ENCODE data around the gene MYO3B.

The MYO3B gene

DNA sequence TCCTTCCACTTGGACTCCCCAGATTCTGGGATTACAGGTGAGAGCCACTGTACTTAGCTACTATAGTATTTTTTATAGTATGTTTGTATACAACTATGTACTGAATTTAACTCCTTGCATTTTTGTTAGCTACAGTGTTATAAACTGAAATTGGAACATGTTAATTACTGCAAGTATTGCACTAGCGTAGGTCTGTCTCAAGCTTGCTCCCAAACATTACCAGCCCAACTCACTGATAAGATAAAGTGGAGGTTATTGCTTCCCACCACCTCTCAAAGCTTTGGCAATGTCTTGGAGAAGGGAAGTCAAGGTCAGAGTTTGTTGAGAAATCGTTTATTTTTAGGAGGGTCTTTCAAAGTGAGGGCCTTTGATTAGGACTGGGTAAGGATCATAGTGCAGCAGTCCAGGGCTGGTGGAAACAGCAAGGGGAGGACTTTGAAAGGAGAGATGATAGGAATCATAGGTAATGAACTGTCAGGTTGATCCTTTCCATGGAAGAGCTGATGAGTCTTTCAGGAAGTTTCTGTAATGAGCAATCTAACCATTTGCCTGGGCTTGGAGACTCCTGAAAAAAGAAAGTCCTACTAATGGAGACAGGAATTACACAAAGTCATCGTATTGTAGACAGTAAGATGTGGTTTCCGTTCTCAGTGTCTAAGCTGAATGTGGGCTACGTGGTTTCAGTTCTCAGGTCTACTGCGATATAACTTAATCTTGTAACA is 257.1 kb downstream of the MYO3B start:
- no peak for DNase-seq (ENCODE audit: low spot score)
- TF ChIP-seq, protein P1, sequence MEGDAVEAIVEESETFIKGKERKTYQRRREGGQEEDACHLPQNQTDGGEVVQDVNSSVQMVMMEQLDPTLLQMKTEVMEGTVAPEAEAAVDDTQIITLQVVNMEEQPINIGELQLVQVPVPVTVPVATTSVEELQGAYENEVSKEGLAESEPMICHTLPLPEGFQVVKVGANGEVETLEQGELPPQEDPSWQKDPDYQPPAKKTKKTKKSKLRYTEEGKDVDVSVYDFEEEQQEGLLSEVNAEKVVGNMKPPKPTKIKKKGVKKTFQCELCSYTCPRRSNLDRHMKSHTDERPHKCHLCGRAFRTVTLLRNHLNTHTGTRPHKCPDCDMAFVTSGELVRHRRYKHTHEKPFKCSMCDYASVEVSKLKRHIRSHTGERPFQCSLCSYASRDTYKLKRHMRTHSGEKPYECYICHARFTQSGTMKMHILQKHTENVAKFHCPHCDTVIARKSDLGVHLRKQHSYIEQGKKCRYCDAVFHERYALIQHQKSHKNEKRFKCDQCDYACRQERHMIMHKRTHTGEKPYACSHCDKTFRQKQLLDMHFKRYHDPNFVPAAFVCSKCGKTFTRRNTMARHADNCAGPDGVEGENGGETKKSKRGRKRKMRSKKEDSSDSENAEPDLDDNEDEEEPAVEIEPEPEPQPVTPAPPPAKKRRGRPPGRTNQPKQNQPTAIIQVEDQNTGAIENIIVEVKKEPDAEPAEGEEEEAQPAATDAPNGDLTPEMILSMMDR (conservative IDR thresholded peaks at IDR 0.05; ENCODE audit: low read depth): no peak
- H3K27ac ChIP-seq: no peak overlapping the region
- ChIA-PET POLR2A (ENCODE audit: low non-redundant PET) (no interaction called here), CTCF (no interaction called here)

DNA sequence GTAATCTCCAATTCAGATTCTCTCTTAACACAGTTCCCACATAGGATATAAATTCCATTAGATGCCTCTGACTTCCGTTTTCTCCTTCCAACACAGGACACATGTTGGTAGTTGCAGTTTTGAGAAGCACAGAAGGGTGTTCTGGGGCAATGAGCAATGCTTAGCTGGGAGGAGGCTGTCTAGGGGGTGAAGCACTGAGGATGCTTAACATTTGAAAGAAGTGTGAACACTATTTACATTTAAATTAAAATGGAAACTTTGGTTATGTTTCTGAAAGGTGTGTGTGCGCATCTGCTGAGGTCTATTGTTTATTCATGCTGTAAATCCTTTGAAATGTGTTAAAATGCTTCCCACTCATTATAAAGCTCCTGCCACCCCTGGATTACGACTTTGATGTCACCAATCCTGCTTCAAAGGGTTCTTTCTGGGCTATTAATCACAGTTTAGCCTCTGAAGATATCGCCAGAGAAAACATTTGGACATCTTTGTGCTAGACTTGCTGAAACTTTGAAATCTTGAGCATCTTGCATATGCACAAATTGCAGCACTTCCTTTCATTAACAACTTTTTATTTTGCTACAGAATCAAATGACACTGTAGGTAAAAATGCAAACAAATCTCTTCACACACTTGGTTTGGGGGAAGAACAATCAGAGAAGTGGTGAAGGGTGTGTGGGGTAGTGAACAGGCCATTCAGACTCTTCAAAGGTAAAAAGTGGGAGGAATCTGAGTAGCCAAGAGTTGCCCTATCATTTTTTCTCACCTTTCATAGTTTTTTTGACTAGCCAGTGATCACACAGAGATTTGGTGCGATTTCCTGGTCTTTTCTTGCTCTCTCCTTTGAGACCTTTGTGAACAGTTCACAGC is 258.4 kb downstream of the MYO3B start:
- ChIA-PET POLR2A (ENCODE audit: low non-redundant PET) (no interaction called here), CTCF (no interaction called here)
- H3K27ac ChIP-seq: no peak overlapping the region
- TF ChIP-seq, protein P1 (conservative IDR thresholded peaks at IDR 0.05; ENCODE audit: low read depth): no peak
- no peak for DNase-seq (ENCODE audit: low spot score)

DNA sequence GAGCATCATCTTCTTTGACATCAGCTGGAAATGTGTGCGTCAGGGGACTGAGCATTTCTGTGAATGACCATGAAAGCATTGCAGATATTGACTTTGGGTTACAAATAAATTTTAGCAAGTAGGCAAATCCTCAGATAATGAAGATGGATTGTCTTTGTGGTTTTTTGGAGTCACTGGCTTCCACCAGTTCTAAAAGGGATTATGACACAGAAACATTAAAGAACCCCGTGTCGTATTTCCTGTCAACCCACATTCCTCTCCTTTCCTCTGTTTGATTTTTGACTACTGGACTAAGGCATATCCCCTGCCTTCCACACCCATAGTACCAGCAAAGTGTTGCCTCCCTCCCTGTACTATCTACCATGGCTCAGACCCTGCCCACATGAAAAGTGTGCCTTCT is 268.1 kb downstream of the MYO3B start:
- CTCF ChIA-PET: no interaction called here
- POLR2A ChIA-PET (ENCODE audit: low non-redundant PET): no interaction called here
- peak; percentile 15 for DNase-seq (ENCODE audit: low spot score)
- TF ChIP-seq, protein P1 (conservative IDR thresholded peaks at IDR 0.05; ENCODE audit: low read depth): no peak
- H3K27ac ChIP-seq: no peak overlapping the region

DNA sequence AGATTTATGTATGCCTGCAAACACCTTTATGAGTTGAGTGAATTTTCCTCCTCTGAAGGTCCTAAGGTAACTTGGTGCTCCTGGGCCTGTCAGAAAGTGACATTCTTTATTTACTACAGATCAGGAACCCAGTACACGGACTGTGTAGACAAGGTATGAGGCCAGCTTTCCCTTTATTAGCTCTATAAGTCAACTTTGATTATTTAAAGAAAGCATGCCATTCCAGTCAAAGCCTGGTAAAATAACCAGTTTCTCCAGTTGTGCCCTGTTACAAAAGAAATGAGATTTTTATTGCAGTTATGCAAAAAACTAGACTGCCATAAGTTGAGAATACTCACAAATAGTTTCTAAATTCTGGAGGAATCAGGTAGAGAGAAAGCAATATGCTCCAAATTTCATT is 271.1 kb downstream of the MYO3B start:
- DNase-seq (ENCODE audit: low spot score): no peak
- CTCF ChIA-PET: no interaction called here
- TF ChIP-seq, protein P1 (conservative IDR thresholded peaks at IDR 0.05; ENCODE audit: low read depth): no peak
- POLR2A ChIA-PET (ENCODE audit: low non-redundant PET): no interaction called here
- H3K27ac ChIP-seq: no peak overlapping the region

DNA sequence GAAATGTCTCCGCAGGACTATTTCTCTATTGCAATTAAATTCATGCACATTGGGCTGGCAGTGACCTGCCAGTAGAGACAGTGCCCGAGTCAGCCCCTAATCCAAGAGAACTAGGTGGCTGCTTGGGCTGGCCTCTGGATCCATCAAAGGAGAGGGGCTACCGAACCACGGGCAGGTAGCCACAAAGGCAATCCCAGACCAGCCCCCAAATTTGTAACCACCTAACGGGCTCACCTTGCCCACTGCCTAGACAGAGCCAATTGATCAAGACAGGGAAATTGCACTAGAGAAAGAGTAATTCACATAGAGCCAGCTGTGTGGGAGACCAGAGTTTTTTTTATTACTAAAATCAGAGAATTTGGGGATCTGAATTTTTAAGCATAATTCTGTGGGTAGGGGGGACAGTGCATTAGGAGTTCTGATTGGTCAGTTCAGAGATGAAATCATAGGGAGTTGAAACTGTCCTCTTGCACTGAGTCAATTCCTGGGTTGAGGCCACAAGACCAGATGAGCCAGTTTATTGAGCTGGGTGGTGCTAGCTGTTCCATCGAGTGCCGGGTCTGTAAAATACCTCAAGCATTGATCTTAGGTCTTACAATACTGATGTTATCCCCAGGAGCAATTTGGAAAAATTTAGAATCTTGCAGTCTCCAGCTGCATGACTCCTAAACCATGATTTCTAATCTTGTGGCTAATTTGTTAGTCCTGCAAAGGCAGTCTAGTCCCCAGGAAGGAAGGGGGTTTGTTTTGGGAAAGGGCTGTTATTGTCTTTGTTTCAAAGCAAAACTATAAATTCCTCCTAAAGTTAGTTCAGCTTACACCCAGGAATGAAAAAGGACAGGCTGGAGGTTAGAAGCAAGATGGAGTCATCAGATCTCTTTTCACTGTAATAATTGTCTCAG is 276.8 kb downstream of the MYO3B start:
- ChIA-PET POLR2A (ENCODE audit: low non-redundant PET) (no interaction called here), CTCF (no interaction called here)
- no peak overlapping the region for H3K27ac ChIP-seq
- DNase-seq (ENCODE audit: low spot score): no peak
- TF ChIP-seq, protein P1 (conservative IDR thresholded peaks at IDR 0.05; ENCODE audit: low read depth): no peak

Data from RWPE1 (cell line).